GM10248 (cell line): Measurements from ENCODE around the gene PNLIPRP2.

ENCODE experiments used
- CTCF ChIA-PET: fragments of 300-600 bp; sonication (Branson Sonifier 250); formaldehyde crosslinking; extraction: SDS; loops from one replicate; lab custom pipeline; 2021; ENCODE audit warnings: antibody characterized with exemption; lab: Yijun Ruan, JAX
- POLR2A ChIA-PET: fragments of 350-650 bp; sonication (Branson Sonifier 250); formaldehyde crosslinking; extraction: SDS; loops from one replicate; lab custom pipeline; 2020; ENCODE audit warnings: antibody characterized with exemption; lab: Yijun Ruan, JAX
- DNase-seq: peaks from one replicate; pipeline ENCODE4 v3.0.0; 2012; ENCODE audit errors: extremely low spot score
- TF ChIP-seq, protein P1 (sequence below): IDR thresholded peaks from 2 replicates; pipeline ENCODE4 v1.5.1; 2012; ENCODE audit warnings: mild to moderate bottlenecking, low read depth; ENCODE audit errors: extremely low read depth, missing control alignments, control extremely low read depth

Gene PNLIPRP2

GRCh38 chr10:116590590-116591444 is 29.9 kb upstream of the PNLIPRP2 start, which contains the start of gene PNLIPRP1:
PNLIPRP1 (plus strand) TSS chr10:116590959; CDS start chr10:116591130, 171 bp downstream.
- ChIA-PET POLR2A (no interaction called here), CTCF (no interaction called here)
- TF ChIP-seq, protein P1, sequence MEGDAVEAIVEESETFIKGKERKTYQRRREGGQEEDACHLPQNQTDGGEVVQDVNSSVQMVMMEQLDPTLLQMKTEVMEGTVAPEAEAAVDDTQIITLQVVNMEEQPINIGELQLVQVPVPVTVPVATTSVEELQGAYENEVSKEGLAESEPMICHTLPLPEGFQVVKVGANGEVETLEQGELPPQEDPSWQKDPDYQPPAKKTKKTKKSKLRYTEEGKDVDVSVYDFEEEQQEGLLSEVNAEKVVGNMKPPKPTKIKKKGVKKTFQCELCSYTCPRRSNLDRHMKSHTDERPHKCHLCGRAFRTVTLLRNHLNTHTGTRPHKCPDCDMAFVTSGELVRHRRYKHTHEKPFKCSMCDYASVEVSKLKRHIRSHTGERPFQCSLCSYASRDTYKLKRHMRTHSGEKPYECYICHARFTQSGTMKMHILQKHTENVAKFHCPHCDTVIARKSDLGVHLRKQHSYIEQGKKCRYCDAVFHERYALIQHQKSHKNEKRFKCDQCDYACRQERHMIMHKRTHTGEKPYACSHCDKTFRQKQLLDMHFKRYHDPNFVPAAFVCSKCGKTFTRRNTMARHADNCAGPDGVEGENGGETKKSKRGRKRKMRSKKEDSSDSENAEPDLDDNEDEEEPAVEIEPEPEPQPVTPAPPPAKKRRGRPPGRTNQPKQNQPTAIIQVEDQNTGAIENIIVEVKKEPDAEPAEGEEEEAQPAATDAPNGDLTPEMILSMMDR = no peak
- no peak for DNase-seq

- ChIA-PET POLR2A (no interaction called here), CTCF (no interaction called here)
- TF ChIP-seq, protein P1 = no peak
- DNase-seq = no peak
Observed at GRCh38 chr10:116593139-116593740, 27.5 kb upstream of the PNLIPRP2 start.

GRCh38 chr10:116594525-116595035 is 26.2 kb upstream of the PNLIPRP2 start:
- ChIA-PET POLR2A (no interaction called here), CTCF (interaction anchor here (1.4 to 1.5 kb wide), 2 partner anchors 7 to 13 kb away, joined by 4 to 6 read pairs; no protein-coding TSS in a partner anchor)
- TF ChIP-seq, protein P1 = no peak
- DNase-seq = no peak

DNA sequence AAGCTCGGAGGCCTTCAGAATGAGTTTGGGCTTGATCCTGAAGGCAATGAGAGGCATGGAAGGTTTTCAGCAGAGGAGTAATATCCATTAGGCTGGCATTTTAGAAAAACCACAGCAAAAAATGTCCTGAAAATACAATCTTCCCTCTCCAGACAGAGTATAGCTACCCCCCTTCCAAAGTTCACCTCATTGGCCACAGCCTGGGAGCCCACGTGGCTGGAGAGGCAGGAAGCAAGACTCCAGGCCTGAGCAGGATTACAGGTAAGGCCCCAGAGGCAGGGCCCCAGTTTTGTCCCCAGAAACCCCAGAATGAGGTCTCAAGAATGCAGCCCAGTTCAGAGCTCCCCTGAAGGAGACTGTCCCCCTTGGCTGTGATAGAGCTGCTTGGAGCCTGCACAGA is 24.7 kb upstream of the PNLIPRP2 start:
- CTCF ChIA-PET = interaction anchor here (1.5 kb wide), 1 partner anchor 9 kb away, joined by 4 read pairs; no protein-coding TSS in a partner anchor
- POLR2A ChIA-PET = no interaction called here
- TF ChIP-seq, protein P1 = no peak
- DNase-seq = no peak

DNA sequence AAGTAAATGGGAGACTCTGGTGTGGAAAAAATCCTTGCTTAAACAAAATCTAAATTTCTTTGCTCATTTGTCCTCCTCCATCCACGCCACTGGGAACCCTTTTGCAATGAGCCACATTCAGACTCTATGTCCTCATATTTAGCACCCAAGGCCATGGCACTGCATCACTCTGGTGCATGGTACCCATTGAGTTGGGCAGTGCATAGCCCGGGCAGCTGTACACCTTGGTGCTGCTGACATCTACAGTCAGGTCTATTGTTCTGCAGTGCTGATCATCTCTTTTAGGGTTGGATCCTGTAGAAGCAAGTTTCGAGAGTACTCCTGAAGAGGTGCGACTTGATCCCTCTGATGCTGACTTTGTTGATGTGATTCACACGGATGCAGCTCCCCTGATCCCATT is 23.2 kb upstream of the PNLIPRP2 start:
- ChIA-PET POLR2A (no interaction called here), CTCF (no interaction called here)
- TF ChIP-seq, protein P1 = no peak
- DNase-seq = no peak

DNA sequence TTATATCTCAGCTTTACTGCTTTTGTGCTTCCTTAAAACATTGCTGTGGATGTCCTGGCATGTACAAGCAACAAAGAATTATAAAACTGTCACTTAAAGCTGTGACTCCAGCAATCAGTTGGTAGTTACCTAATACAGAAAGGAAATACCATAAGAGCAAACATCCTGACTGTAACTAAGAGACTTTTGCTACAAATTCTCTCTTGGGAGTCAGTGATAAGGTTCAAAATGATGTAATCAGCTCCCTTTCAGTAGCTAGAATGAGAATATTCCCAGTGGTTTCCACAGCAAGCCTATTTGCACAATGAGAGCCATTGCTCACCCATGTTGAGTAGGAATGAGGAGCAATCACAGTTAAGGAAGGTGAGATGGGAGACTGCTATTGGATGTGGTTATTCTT is 22.4 kb upstream of the PNLIPRP2 start:
- TF ChIP-seq, protein P1 = no peak
- ChIA-PET POLR2A (no interaction called here), CTCF (no interaction called here)
- no peak for DNase-seq
